GM19193 (cell line): ENCODE results near the gene GPS2.
A peak's percentile ranks its signal among the peaks of the same experiment; 100 is the strongest.

Source experiments
- POLR2A ChIP-seq: IDR thresholded peaks from 4 replicates; pipeline ENCODE4 v1.6.1; 2011; ENCODE audit not compliant: insufficient read depth, insufficient read length; ENCODE audit errors: extremely low read depth

Gene GPS2

GRCh38 chr17:7290166-7290565 lies 25.0 kb downstream of the GPS2 start:
- no peak for TF ChIP-seq POLR2A

DNA sequence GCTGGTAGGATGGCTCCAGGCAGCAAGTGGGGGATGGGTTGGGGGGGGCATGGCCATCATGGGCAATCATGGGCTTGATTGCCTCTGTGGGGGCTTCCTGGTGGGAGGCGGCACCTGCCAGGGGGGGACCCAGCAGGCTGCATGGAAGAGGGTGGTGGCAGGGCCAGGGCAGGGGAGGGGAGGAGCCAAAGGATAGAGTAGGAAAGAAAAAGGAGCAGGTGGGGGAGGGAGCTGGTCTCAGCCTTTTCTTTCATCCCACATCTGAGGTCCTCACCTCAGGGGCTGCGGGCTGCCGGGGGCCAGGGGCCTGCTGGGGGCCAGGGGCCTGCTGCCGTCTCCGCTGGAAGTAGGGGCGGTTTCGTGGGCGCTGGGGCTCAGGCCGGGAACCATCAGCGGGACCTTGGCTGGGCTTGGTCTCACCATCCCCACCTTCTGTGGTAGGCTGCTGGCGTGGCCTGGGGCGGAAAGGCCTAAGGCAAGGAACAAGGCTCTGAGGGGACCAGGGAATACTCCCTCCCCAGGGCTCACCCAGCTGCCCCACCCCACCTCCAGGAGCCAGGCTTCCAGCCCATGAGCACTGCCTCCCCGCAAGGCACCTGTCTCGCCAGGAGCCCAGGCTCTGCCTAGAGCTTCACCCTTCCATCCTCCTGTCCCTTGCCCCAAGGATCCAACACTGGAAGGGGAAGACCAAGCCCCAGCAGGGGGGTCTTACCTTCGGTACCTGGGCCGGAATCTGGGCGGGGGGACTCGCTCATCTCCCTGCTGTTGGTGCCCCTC lies 25.7 kb downstream of the GPS2 start:
- TF ChIP-seq POLR2A = no peak

DNA sequence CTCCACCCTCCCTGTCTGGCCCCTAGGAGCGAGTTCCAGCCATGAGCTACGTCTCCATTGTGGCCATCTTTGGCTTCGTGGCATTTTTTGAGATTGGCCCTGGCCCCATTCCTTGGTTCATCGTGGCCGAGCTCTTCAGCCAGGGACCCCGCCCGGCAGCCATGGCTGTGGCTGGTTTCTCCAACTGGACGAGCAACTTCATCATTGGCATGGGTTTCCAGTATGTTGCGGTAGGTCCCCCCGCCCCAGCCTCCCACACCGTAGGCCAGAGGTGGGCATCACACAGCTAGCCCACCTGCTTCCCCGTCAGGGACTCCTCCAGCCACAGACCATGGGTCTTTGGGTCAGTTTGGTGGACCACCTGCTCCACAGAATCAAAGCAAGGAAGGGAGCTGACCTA lies 29.5 kb downstream of the GPS2 start:
- no peak for TF ChIP-seq POLR2A

GRCh38 chr17:7284911-7285310 lies 30.2 kb downstream of the GPS2 start:
- TF ChIP-seq POLR2A = no peak

- TF ChIP-seq POLR2A = no peak
These were observed 31.5 kb downstream of the GPS2 start for GRCh38 chr17:7283471-7284216.

GRCh38 chr17:7282752-7283321 lies 32.3 kb downstream of the GPS2 start:
- TF ChIP-seq POLR2A = no peak

DNA sequence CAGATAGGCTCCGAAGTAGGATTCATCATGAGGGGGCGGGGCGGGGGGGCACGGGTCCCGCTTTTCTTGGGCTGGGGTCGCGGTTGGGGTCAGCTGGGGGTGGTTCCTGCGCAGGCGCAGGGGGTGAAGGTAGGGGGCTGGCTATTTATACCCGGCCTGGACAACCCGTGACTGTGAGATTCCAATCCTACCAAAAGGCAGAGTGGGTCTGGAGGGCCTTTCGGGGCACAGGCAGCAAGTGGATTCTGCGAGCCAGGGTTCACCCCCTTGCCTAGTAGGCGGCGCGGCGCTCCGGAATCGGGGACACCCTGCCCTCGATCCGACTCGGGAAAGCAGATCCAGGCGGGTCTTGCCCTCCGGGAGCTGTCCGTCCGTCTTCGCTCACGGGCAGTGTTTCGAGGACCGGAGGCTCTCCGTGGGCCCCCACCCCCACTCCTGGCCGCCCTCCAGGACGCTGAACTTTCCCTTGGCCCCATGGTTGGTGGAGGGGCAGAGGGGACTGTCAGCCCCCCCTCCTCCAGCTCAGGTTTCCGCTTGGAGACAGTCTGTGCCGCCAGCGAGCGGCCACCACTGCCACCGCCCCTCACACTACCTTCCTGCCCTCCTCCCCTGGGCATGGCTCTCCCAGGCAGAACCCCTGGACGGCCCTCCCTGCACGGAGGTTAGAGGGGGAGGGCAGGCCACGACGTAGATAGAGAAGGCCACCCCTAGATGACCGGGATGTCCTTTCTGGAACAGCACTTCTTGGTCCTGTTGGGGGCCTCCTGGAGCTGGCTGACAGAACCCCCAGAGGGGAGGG lies 33.0 kb downstream of the GPS2 start:
- TF ChIP-seq POLR2A = no peak

GRCh38 chr17:7281074-7281952 lies 33.8 kb downstream of the GPS2 start, which contains the start of gene SLC2A4:
Gene SLC2A4 (plus strand): TSS chr17:7281718. CDS start chr17:7281935, 217 bp downstream.
- TF ChIP-seq POLR2A = peak; percentile 8

DNA sequence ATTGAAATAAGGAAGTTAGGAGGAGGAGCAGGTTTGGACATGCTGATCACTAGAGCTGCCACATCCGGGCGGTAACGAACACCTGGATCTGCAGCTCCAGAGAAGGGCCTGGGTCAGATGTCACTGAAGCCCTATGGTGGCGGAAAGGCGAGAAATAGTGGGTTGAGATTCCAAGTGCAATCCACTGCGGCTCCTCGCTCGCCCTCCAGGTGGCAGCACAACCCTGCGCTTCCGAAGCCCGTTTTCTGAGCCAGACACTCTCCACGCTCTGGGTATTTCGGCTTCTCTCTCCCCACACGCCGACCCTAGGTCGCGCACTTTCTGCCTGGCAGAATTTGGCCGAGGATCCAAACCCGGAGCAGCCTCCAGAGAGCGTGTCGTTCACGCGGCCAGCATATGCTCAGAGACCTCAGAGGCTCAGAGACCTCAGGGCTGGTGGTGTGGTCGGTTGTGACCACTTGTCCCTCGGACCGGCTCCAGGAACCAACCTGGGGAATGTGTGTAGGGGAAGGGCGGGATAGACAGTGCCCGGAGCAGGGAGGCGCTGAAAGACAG lies 34.6 kb downstream of the GPS2 start:
- peak; percentile 7 for TF ChIP-seq POLR2A

- TF ChIP-seq POLR2A = no peak
These were observed 35.7 kb downstream of the GPS2 start for GRCh38 chr17:7279448-7279847.

DNA sequence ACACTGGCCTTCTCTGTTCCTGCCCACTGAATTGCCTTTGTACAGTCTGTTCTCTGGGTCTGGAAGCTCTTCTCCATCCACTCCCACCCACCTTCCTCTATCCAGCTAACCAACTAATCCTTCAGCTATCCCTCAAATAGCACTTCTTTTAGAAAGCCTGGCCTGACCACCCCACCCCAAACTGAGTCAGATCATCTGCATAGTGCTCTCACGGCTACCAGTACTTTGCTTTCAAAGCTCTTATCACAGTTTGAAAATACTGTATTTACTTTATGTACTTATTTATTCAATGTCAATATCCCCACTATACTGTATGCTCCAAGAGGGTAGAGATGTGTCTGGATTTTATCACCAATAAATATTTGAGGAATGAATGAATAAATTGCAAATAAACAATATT lies 48.4 kb downstream of the GPS2 start:
- no peak for TF ChIP-seq POLR2A

DNA sequence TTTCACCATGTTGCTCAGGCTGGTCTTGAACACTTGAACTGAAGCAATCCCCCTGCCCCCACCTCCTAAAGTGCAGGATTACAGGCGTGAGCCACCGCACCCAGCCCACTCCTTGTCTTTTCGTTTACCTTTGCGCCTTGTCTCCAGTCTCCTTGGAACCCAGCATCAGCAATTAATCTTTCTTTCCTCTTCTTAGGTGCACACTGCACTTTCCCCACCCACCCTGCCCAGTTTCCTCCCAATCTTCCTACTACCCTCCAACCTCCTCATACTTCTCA lies 51.4 kb downstream of the GPS2 start:
- no peak for TF ChIP-seq POLR2A

DNA sequence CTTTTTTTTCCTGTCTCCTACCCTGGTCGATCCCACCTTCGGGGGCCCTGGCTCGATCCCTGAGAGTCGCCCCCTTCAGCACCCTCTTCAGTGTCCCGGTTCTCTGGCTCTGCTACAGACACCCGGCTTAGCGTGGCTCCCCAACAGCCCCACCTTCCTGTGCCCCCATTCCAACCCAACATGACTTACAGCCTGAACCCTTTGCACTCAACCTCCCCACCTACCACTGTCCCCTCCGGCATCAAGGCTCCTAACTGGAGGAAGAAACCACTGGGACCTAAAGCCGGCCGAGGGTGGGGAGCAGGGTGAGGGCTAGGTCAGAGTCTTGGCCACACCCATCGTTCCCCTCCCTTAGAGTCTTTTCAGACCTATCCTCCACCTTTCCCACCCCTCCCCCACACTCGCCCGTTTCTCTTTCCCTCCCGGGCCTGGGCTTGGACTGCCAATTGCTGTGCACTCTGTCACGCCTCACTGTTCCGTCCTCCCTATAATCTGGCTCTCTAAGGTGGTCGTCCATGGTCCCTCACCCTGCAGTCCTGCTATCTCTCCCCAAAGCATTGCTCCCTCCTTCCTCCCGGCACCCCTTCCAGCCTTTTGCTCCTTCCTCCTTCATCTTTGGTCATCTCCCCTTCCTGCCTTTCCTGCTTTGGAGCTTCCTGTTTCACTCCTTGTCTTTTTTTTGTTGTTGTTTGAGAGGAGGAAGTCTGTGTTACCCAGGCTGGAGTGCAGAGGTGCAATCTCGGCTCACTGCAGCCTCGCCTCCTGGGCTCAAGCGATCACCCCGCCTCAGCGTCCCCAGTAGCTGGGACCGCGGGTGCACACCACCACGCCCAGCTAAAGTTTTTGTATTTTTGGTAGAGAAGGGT lies 52.0 kb downstream of the GPS2 start:
- TF ChIP-seq POLR2A = no peak
